Bone marrow (tissue), 2 donors: ENCODE measurements around the gene TAX1BP3.

Source experiments
- DNase-seq, 2 donors: peaks; one replicate each; lab custom pipeline; 2025; lab: John Stamatoyannopoulos, UW

TAX1BP3 gene

DNA sequence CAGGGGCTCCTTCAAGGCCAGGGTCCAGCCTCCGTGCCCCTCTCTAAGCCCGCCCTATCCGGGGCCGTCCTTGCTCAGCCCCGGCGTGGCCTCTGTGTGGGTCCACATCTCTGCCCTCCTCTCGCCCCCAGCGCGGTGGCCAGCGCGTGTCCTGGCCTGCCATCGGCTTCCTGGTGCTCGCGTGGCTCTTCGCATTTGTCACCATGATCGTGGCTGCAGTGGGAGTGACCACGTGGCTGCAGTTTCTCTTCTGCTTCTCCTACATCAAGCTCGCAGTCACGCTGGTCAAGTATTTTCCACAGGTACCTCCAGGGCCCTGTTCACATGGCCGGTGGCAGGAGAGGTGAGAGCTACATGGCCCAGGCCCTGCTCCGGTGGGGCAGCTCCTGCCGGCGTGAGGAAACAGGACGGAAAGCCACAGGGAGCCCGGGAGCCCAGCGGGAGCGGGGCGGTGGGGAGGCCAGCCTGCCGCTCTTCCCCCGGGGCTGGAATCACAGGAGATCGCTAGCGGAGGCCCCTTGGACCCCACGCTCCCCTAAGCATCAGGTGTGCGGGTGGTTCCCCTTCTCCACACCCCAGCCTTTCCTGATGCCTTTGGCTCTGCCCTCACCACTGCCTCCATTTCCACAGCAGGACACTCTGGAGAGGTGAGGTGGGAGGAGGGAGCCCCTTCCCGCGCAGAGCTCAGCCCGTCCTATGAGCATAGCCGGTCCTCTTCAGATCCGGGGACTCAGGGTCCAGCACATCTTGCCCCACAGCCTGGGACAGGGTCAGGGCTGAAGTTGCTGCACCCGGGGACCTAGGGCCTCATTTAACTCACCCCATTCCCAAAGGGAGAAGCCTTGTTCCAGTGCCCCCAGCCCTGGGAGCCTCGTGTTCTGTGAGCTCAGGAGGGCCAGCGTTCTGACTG lies 10.2 kb downstream of the TAX1BP3 start:
- no peak for DNase-seq

GRCh38 chr17:3657588-3657869 lies 10.8 kb downstream of the TAX1BP3 start:
- DNase-seq: no peak

- no peak for DNase-seq
Measured at GRCh38 chr17:3656755-3657587, 11.4 kb downstream of the TAX1BP3 start.

DNA sequence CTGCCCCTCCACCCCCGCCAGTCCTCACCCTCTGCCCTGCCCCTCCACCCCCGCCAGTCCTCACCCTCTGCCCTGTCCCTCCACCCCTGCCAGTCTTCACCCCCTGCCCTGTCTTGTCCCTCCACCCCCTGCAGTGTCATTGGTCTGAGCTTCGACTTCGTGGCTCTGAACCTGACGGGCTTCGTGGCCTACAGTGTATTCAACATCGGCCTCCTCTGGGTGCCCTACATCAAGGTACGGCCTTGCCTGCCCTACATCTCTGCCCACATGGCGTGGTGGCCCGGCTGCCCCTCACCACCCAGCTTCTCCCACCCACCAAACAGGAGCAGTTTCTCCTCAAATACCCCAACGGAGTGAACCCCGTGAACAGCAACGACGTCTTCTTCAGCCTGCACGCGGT lies 12.0 kb downstream of the TAX1BP3 start:
- DNase-seq: no peak

GRCh38 chr17:3655766-3656165 lies 12.6 kb downstream of the TAX1BP3 start:
- no peak for DNase-seq

- DNase-seq: no peak
Measured at GRCh38 chr17:3647769-3648555, 20.4 kb downstream of the TAX1BP3 start.

DNA sequence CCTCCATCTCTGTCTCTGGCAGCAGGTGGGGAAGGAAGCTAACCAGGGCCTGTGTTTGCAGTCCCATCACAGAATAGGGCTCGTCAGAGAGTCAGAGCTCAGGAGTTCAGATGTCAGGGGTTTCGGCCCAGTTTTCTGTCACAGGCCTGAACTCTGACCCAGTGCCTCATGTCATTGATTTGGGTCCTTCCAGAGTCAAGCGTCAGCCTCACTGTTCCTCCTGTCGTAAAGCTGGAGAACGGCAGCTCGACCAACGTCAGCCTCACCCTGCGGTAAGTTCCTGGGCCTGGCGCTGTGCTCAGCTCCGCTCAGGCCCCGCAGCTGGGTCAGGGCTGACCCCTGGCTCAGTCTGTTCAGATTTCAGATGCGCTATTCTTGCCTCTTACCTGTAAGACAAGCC lies 21.1 kb downstream of the TAX1BP3 start:
- no peak for DNase-seq

DNA sequence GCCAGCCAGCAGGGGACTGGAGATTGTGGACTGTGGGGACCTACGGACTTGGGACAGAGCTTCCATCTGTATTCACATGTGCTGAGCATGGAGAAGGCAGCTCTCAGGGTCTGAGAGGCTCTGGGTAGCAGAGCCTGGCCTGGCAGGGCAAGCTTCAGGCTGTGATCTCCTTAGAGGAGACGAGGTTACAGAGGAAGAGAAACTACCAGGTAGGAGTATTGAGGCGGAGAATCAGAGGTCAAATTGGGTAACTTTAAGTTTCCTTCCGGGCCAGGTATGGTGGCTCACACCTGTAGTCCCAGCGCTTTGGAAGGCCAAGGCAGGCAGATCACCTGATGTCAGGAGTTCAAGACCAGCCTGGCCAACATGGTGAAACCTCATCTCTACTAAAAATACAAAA lies 23.1 kb downstream of the TAX1BP3 start:
- no peak for DNase-seq

GRCh38 chr17:3643889-3644349 lies 24.5 kb downstream of the TAX1BP3 start:
- DNase-seq: no peak

DNA sequence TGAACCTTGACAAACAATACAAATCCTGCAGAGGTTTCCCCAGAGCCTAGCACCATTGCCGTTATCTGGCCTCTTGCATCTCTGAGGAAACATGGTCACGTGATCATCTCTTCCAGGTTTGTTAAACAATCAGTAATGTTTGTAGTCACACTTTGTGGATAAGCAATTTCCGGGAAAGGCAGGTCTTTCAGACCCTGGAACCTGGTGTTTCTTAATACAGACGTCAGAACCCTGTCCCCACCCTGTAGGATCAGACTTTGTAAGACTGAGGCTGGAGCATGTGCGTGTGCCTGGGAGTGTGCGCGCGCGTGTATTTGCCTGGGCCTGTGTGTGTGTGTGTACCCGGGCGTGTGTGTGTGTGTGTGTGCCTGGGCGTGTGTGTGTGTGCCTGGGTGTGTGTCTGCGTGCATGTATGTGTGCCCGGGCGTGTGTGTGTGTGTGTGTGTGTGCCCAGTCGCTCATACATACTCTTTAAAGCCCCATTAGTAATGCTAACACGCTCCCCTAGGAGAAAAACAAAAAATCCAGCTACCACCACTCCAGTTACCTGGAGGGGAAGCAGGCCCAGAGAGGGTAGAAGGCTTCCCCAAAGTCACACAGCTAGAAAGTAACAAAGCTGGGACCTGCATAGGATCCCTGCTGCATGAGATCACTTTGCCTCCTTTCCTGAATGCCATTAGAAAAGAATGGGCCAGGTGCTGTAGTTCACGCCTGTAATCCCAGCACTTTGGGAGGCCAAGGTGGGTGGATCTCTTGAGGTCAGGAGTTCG lies 26.5 kb downstream of the TAX1BP3 start:
- no peak for DNase-seq

DNA sequence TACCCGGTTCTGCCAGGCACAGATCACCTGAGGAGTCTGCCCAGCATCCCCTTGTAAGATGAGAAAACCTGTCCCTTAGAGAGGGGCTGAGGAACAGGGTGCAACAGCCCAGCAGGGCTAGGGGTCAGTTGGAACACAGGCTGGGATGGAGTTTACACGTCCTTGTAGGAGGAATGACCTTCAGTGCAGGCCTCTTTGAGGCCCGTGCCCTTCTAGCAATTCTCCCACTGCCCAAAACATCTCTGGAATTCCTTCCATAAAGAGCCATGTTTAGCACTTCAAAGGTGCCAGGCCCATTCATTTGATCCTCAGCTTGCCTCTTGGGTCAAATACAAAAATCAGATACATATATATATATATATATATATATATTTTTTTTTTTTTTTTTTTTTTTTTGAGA lies 27.4 kb downstream of the TAX1BP3 start:
- no peak for DNase-seq

DNA sequence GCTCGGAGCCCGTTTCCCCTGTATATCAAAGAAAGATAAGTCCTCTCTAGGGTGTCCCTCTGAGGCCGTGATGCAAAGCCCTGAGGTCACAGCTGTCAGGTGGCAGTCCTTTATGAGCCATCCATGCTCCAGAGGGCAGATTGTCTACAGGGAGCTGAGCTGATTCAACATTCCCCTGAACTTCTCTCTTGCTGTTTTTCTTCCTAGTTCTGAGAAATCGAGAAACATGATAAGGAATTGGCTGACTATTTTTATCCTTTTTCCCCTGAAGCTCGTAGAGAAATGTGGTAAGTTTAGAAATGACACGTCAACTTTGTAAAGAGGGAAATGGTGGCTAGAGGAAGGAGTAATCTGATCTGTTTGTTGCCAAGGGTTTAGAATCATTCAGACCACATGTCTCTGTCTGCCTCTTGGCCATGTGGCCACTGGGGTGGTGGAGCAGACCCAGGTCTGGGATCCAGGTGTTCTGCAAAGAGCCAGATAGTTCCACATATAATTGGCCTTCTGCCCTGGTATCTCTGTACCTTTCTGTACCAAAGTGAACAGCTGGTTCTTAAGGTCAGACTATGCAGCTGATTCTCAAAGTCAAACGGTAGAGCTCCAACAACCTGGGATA lies 28.3 kb downstream of the TAX1BP3 start:
- peak in 1 of 2 donors; percentile 66 for DNase-seq

DNA sequence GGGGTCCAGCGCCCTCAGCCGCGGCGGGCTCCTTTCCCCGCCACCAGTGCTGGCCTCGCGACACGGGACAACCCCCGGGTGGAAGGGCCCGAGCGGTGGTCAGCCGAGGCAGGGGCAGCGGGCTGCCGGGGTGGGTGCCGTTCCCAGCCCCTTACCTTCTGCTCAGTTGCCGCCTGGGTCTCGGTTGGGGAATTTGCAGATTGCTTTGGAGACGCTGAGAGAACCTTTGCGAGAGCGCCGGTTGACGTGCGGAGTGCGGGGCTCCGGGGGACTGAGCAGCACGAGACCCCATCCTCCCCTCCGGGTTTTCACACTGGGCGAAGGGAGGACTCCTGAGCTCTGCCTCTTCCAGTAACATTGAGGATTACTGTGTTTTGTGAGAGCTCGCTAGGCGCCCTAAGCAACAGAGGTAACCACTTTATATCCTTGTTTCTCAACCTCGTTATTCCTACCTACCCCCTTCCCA lies 31.4 kb downstream of the TAX1BP3 start:
- DNase-seq: no peak

GRCh38 chr17:3636154-3636907 lies 32.0 kb downstream of the TAX1BP3 start, which contains the start of the genes CTNS and SHPK:
CTNS (plus strand) TSS chr17:3636760; CDS start chr17:3640207, 3,447 bp downstream.
SHPK (minus strand) TSS chr17:3636250; CDS start chr17:3636219, 31 bp downstream.
- peak; percentile 89 to 97 for DNase-seq

DNA sequence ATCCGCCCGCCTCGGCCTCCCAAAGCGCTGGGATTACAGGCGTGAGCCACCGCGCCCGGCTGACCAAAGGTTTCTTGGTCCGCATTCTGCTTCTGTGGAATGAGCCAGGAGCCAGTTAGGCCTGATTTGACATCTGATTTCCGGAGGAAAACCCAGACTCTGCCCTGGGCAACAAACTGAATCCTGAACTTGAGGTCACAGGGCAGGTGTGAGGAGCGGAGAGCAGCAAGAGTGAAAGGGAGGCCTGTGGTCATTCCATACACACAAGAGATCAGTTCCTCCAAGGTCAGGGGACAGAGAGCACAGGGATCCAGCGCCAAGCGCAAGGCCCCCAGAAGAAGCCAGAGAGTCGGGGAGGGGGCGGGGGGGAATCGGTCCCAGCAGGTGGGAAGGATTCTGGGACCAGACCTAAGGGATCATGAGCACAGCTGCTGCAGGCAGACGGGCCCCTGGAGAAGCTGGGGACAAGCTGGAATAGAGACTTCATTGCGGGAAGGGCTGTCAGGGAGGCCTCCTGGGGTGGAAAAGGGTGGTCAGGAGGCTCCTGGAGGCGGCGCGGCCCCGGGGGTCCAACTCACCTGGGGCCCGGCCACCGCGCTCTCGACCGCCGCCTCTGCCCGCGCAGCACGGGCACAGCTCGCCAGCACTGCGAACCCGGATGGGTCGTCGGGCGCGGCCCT lies 32.8 kb downstream of the TAX1BP3 start:
- no peak for DNase-seq

- DNase-seq: no peak
Measured at GRCh38 chr17:3632287-3632686, 36.1 kb downstream of the TAX1BP3 start.

DNA sequence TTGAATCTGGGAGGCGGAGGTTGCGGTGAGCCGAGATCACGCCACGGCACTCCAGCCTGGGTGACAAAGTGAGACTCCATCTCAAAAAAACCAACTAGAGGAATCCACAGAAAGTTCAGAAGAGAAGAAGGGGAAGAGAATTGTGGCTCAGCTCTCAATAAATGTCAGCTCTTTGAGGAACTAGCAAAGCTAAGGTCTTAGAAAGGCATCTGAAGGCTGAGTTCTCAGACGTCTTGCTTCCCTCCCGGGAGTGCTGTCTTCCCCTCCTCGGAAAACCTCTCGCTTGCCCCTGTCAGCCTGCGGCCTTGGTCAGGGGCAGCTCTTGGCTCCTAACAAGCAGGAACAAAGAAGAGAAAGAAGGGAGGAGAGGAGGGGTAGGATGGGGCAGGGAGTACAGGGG lies 37.6 kb downstream of the TAX1BP3 start:
- DNase-seq: no peak

GRCh38 chr17:3627769-3628167 lies 40.6 kb downstream of the TAX1BP3 start:
- DNase-seq: no peak
